ENCODE results near the gene ZFP36L1.

Gene ZFP36L1

GRCh38 chr14:68841016-68841809, 48.3 kb upstream of the ZFP36L1 start:
- no peak for ATAC-seq
- no peak for TF ChIP-seq TSHZ2 (CRISPR knock-in tag; IDR thresholded peaks at IDR 0.05)
- TF ChIP-seq ZC3H10 (CRISPR knock-in tag; IDR thresholded peaks at IDR 0.05), result no peak
- TF ChIP-seq POU6F1 (CRISPR knock-in tag; IDR thresholded peaks at IDR 0.05; ENCODE audit: borderline replicate concordance, low read depth), result no peak
- TF ChIP-seq CSDC2 (CRISPR knock-in tag; IDR thresholded peaks at IDR 0.05), result no peak
- no peak for TF ChIP-seq SNAI2 (CRISPR knock-in tag; IDR thresholded peaks at IDR 0.05)
- TF ChIP-seq ZNF8 (CRISPR knock-in tag; IDR thresholded peaks at IDR 0.05), result no peak
- no peak for TF ChIP-seq BACH2 (CRISPR knock-in tag; IDR thresholded peaks at IDR 0.05; ENCODE audit: borderline replicate concordance)
- no peak for TF ChIP-seq TOX (CRISPR knock-in tag; IDR thresholded peaks at IDR 0.05; ENCODE audit: borderline replicate concordance)
- TF ChIP-seq GLIS3 (CRISPR knock-in tag; IDR thresholded peaks at IDR 0.05), result no peak
- TF ChIP-seq OSR1 (CRISPR knock-in tag; IDR thresholded peaks at IDR 0.05), result no peak

GRCh38 chr14:68840454-68840853, 47.6 kb upstream of the ZFP36L1 start:
- no peak for ATAC-seq
- TF ChIP-seq ZC3H10 (CRISPR knock-in tag; IDR thresholded peaks at IDR 0.05) (no peak), ESRRG (CRISPR knock-in tag; IDR thresholded peaks at IDR 0.05) (no peak), PATZ1 (CRISPR knock-in tag; IDR thresholded peaks at IDR 0.05; ENCODE audit: borderline replicate concordance) (no peak), CSDC2 (CRISPR knock-in tag; IDR thresholded peaks at IDR 0.05) (no peak), BACH2 (CRISPR knock-in tag; IDR thresholded peaks at IDR 0.05; ENCODE audit: borderline replicate concordance) (no peak), SNAI2 (CRISPR knock-in tag; IDR thresholded peaks at IDR 0.05) (no peak)
- TF ChIP-seq, protein P1, sequence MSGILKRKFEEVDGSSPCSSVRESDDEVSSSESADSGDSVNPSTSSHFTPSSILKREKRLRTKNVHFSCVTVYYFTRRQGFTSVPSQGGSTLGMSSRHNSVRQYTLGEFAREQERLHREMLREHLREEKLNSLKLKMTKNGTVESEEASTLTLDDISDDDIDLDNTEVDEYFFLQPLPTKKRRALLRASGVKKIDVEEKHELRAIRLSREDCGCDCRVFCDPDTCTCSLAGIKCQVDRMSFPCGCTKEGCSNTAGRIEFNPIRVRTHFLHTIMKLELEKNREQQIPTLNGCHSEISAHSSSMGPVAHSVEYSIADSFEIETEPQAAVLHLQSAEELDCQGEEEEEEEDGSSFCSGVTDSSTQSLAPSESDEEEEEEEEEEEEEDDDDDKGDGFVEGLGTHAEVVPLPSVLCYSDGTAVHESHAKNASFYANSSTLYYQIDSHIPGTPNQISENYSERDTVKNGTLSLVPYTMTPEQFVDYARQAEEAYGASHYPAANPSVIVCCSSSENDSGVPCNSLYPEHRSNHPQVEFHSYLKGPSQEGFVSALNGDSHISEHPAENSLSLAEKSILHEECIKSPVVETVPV (CRISPR knock-in tag; IDR thresholded peaks at IDR 0.05), result no peak

DNA sequence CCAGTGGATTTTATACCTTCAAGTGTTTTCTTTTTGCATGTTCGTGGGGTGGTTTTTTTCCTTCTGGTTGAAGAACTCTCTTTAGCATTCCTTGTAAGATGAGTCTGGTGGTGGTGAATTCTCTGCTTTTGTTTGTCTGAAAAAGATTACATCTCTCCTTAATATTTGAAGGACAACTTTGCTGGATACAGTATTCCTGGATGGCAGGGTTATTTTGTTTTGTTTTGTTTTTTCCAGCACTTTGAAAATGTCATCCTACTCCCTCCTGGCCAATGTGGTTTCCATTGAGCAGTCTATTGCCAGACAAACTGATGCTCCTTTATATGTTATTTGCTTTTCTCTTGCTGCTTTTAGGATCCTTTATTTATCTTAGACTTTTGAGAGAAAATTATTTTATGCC, 43.2 kb upstream of the ZFP36L1 start:
- ATAC-seq, result no peak
- TF ChIP-seq TOX (CRISPR knock-in tag; IDR thresholded peaks at IDR 0.05; ENCODE audit: borderline replicate concordance) (no peak), ARNTL (CRISPR knock-in tag; IDR thresholded peaks at IDR 0.05; ENCODE audit: borderline replicate concordance, low read depth) (no peak), ISL1 (CRISPR knock-in tag; IDR thresholded peaks at IDR 0.05) (no peak), ESRRG (CRISPR knock-in tag; IDR thresholded peaks at IDR 0.05) (no peak), TSHZ2 (CRISPR knock-in tag; IDR thresholded peaks at IDR 0.05) (no peak), POU6F1 (CRISPR knock-in tag; IDR thresholded peaks at IDR 0.05; ENCODE audit: borderline replicate concordance, low read depth) (no peak), PATZ1 (CRISPR knock-in tag; IDR thresholded peaks at IDR 0.05; ENCODE audit: borderline replicate concordance) (no peak), ZNF8 (CRISPR knock-in tag; IDR thresholded peaks at IDR 0.05) (no peak), ZC3H10 (CRISPR knock-in tag; IDR thresholded peaks at IDR 0.05) (no peak), ZNF565 (CRISPR knock-in tag; conservative IDR thresholded peaks at IDR 0.05; ENCODE audit: low read depth) (no peak), ZFP30 (CRISPR knock-in tag; IDR thresholded peaks at IDR 0.05) (no peak), GLIS3 (CRISPR knock-in tag; IDR thresholded peaks at IDR 0.05) (no peak), ZNF70 (CRISPR knock-in tag; IDR thresholded peaks at IDR 0.05) (no peak), BACH2 (CRISPR knock-in tag; IDR thresholded peaks at IDR 0.05; ENCODE audit: borderline replicate concordance) (no peak)
- TF ChIP-seq, protein P1 (CRISPR knock-in tag; IDR thresholded peaks at IDR 0.05), result no peak

Data from SK-N-SH treated with all-trans-retinoic acid at 6 μM for 48 hours (cell line).